Sigmoid colon (tissue), 4 donors: ENCODE data around the gene STAMBPL1.

Experiments used
- CTCF ChIP-seq, 4 experiments: fragments of 450-650 bp in 3 of 4; fragments of 200-600 bp in 1 of 4; IDR thresholded peaks; one replicate each; pipeline ENCODE4 v1.5.1; 2016 to 2019; ENCODE audit warnings: antibody characterized with exemption in 4 of 4, mild to moderate bottlenecking in 3 of 4, moderate library complexity in 2 of 4
- EP300 ChIP-seq, 4 donors: sonication (generic); formaldehyde crosslinking; IDR thresholded peaks; one replicate each; pipeline ENCODE4 v1.6.1; 2017; ENCODE audit warnings: antibody characterized with exemption in 4 of 4
- POLR2A ChIP-seq, 2 donors: fragments of 450-650 bp; IDR thresholded peaks; one replicate each; pipeline ENCODE4 v1.6.1; 2016; ENCODE audit warnings: antibody characterized with exemption in 2 of 2, mild to moderate bottlenecking in 2 of 2, moderate library complexity in 2 of 2

- TF ChIP-seq CTCF (IDR thresholded peaks at IDR 0.05) = no peak
- no peak for TF ChIP-seq EP300 (IDR thresholded peaks at IDR 0.05)
- no peak for TF ChIP-seq POLR2A (IDR thresholded peaks at IDR 0.05)
Observed at GRCh38 chr10:88901206-88901983, 21.4 kb downstream of the STAMBPL1 start.
